HG02763 (cell line): ENCODE results near the gene CDK5.
"Not testable (repeated sequence)": the region's sequence is repeated elsewhere in the genome, so short reads cannot be mapped to it uniquely, and the experiment has no call there.

Experiments
- ATAC-seq: cut with Tn5 transposase; IDR thresholded peaks from one replicate; pipeline ENCODE4 v1.9.1; 2021; ENCODE audit warnings: mild to moderate bottlenecking, moderate library complexity; ENCODE audit not compliant: unreplicated experiment

The CDK5 gene

DNA sequence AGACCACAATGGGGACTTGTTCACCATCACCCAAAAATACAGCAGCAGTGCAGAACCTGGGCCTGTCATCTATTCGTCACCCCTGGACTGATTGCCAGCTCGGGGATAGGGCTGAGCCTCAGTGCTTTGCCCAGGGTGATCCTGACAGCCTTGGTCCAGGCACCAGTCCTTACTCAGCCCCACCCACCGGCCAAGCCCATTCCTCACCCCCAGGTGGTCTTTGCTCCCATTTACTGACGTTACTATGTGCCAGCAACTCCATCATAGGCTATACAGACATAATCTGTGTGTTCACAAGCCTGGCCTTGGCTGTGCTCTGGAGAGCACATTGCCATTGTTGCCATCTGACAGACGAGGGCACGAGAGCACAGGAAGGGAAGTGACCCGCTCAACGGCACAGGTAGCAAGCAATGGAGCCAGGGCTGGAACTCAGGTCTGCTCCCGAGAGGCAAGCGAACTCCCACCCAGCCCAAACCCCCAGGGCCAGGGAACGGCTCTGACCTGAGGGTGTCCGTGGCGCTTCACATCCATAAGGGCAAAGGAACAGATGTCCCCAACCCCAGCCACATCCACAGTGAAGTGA is 40.2 kb downstream of the CDK5 start:
- ATAC-seq: no peak

DNA sequence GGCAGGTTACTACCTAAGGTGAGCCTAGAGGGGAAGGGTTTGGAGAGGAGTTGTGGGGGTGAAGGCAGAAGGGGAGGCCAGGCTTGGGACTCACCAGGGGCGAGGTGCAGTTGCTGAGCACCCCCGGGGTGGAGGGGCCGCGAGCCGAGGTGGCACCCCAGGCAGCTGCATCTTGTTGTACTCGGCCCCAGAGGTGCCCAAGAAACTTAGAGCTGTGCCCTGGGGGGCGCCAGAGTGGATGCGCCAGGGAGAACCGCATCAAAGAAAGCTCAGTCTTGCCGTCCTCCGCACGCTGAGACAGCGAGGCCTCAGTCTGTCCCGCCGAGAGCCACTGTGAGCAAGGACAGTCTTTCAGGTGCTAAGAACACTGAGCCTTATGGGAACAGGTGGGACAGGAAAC is 40.8 kb downstream of the CDK5 start:
- ATAC-seq: no peak

GRCh38 chr7:151016505-151016904 is 41.2 kb downstream of the CDK5 start:
- ATAC-seq: no peak

DNA sequence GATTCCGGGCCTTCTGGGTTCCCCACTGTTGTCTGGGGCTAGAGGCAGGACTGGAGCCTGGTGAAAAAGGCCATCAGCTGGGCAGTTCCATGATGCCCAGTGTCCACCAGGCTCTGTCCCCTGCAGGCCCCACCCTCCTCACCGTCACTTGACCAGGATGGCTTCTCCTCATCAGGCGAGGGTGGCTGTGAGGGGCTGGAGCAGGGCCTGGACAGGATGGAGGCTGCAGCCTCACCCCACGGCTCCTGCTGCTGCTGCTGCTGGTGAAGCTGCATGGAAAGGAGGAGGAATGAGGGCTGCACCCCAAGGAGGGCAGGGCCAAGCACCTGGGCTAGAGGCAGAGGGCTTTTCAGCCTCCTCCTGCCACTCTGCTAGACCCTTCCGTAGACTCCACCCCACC is 41.7 kb downstream of the CDK5 start:
- ATAC-seq: no peak

GRCh38 chr7:151014950-151015349 is 42.7 kb downstream of the CDK5 start:
- no peak for ATAC-seq

GRCh38 chr7:151013733-151014497 is 43.8 kb downstream of the CDK5 start:
- ATAC-seq: no peak

DNA sequence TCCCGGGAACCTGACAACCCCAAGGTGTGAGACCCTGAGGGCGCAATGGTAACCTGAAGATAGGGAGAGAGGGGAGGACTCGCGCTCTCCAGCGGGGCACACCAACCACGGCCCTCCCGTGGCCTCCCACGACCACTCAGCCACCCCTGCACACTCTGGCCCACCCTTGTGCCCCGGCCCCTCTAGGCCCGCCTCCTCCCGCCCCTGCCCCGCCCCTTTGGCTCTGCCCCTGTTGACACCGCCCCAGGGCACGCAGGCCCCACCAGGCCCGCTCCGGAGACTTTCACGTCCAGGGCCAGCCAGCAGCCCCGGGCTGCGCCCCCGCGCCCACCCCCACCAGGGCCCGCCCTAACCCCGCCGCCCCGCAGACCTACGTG is 44.4 kb downstream of the CDK5 start:
- no peak for ATAC-seq

DNA sequence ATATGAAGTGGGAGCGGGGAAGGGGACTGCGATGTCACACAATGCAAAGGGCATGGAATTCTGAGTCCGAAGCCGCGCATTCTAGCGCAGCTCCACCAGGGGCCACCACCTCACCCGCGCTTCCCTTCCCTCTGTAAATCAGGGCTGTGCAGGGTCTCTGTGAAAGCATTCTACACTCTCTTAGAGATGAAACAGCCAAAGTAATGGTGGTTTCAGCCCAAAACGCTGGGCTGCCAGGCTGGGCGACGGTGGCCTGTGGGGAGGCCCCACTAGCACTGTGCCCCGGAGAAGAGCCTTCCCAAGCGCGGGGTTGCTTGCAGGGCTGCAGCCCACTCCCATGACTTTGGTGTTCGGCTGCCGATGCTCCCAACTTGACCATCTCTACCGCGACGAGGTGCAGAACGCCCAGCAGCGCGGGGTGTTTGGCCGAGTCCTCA is 44.8 kb downstream of the CDK5 start:
- no peak for ATAC-seq

GRCh38 chr7:151012031-151012692 is 45.5 kb downstream of the CDK5 start:
- no peak for ATAC-seq

DNA sequence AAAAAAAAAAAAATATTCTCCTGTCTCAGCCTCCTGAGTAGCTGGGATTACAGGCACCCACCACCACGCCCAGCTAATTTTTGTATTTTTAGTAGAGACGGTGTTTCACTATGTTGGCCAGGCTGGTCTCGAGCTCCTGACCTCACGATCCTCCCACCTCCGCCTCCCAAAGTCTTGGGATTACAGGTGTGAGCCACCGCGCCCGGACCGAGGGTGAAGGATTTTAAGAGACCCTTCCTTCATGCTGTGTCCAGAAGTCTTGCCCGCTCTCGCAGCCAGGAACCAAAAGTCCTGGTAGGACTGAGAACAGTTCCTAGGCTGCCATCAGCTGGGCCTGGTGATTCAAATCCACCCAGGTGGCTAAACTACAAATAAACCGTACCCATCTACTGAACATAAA is 46.1 kb downstream of the CDK5 start:
- ATAC-seq: not testable (repeated sequence)

GRCh38 chr7:151011097-151011409 is 46.6 kb downstream of the CDK5 start:
- no peak for ATAC-seq

DNA sequence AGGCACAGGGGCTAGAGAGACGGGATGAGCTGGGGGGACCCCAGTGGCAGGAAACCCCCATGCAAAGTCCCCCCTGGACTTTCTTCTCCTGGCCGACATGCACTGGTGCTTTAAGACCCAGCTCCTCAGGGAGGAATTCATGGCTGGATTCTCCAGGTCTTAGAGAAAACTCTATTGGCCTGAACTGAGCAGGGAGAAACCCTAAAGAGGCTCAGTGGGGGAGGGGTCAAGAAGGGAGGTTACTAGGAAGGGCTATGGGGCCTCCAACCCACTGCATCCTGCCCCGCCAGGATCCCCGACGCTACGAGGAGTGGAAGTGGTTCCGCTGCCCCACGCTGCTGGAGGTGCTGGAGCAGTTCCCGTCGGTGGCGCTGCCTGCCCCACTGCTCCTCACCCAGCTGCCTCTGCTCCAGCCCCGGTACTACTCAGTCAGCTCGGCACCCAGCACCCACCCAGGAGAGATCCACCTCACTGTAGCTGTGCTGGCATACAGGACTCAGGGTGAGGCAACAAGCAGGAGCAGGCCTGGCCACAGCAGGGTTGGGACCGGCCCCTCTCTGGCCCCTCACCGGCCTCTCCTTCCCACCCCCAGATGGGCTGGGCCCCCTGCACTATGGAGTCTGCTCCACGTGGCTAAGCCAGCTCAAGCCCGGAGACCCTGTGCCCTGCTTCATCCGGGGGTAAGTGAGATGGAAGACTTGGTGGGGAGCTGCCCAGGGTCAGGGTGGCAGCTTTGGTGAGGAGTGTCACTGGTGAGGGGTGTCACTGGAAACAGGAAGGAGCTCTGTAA is 47.2 kb downstream of the CDK5 start:
- no peak for ATAC-seq

DNA sequence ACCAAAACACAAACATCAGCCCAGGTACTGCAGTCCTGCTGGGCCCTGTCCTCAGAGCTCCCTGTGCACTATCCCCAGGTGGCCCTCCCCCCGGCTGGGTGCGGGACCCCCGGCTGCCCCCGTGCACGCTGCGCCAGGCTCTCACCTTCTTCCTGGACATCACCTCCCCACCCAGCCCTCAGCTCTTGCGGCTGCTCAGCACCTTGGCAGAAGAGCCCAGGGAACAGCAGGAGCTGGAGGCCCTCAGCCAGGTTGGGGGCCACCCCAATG is 47.7 kb downstream of the CDK5 start:
- no peak for ATAC-seq

DNA sequence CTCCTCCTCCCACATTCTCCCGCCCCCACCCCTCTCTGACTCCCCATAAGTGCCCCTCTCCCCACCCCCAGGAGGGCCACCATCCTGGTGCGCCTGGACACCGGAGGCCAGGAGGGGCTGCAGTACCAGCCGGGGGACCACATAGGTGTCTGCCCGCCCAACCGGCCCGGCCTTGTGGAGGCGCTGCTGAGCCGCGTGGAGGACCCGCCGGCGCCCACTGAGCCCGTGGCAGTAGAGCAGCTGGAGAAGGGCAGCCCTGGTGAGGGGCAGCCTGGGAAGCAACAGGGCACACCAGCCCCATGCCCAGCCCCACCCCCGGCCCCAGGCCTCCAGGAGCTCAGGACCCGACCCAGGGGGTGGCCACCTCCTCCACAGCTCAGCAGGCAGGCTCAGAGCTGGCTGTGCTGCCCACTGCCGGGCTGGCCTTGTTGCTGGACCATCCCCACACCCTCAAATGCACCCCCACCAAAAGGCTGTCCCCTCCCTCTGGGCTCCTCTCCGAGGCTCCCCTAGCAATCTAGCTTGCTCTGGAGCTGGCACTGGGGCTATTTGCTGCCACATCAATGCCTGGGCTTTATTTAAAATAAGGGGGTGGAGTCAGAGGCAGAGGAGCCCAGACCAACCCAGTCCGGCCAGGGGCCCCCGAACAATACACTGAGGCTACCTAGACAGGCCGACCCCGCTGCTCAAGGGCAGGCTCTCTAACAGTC is 48.2 kb downstream of the CDK5 start:
- ATAC-seq: no peak

- ATAC-seq: no peak
Observed at GRCh38 chr7:151008511-151009323, 49.0 kb downstream of the CDK5 start.

DNA sequence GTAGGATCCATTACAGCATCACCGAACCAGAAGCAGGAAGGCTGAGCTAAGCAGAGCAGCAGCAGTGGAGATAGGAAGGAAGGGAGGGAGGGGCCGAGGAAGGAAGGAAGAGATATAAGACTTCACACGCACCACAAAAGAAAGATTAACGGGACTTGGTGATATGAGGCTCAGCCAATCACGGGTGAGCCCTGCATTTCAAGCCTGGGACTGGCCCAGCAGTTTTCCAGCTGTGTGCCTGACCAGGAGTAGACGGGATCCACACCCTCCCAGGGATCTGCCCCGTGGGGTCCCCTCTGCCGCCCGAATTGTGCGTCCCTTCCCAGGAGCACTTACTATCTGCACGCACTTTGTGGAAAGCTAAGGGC is 49.6 kb downstream of the CDK5 start:
- no peak for ATAC-seq

GRCh38 chr7:151007469-151007898 is 50.2 kb downstream of the CDK5 start:
- no peak for ATAC-seq

GRCh38 chr7:151006590-151007300 is 51.0 kb downstream of the CDK5 start:
- no peak for ATAC-seq

DNA sequence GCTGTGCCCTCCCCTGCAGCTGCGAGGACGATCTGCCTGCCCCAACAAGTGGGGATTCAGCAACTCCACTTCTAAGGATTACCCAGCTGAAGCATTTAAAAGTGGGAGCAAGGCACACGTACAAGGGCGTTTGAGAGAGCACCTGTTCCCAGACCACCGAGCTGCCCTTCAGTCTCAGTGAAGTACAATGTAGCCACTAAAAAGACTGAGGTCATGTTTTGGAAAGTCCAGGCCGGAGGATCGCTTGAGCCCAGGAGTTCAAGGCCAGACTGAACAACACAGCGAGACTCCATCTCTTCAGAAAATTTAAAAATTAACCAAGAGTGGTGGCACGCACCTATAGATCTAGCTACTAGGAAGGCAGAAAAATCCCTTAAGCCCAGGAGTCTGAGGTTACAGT is 52.1 kb downstream of the CDK5 start:
- no peak for ATAC-seq
